ENCODE data around the gene DIAPH2.

The DIAPH2 gene

GRCh38 chrX:97527725-97528124 is 843.1 kb downstream of the DIAPH2 start:
- no peak for DNase-seq (ENCODE audit: low read depth)
- TF ChIP-seq CTCF (conservative IDR thresholded peaks at IDR 0.05; ENCODE audit: control insufficient read depth, insufficient read depth, low read depth, low read length): no peak
- no peak overlapping the region for H3K4me3 ChIP-seq (ENCODE audit: control insufficient read depth, low read depth, low read length)

- DNase-seq (ENCODE audit: low read depth): peak; percentile 7
These were observed 845.0 kb downstream of the DIAPH2 start for GRCh38 chrX:97529536-97530200.

GRCh38 chrX:97531825-97532224 is 847.2 kb downstream of the DIAPH2 start:
- no peak overlapping the region for H3K4me3 ChIP-seq (ENCODE audit: control insufficient read depth, low read depth, low read length)
- DNase-seq (ENCODE audit: low read depth): no peak
- TF ChIP-seq CTCF (conservative IDR thresholded peaks at IDR 0.05; ENCODE audit: control insufficient read depth, insufficient read depth, low read depth, low read length): no peak

More at GRCh38 chrX:97529536-97530200, 845.0 kb downstream of the DIAPH2 start:
- TF ChIP-seq CTCF (conservative IDR thresholded peaks at IDR 0.05; ENCODE audit: control insufficient read depth, insufficient read depth, low read depth, low read length): no peak
- H3K4me3 ChIP-seq (ENCODE audit: control insufficient read depth, low read depth, low read length): no peak overlapping the region

GRCh38 chrX:97538745-97539144 is 854.1 kb downstream of the DIAPH2 start:
- DNase-seq (ENCODE audit: low read depth): no peak
- no peak overlapping the region for H3K4me3 ChIP-seq (ENCODE audit: control insufficient read depth, low read depth, low read length)
- no peak for TF ChIP-seq CTCF (conservative IDR thresholded peaks at IDR 0.05; ENCODE audit: control insufficient read depth, insufficient read depth, low read depth, low read length)

GRCh38 chrX:97539970-97540519 is 855.4 kb downstream of the DIAPH2 start:
- DNase-seq (ENCODE audit: low read depth): no peak
- no peak for TF ChIP-seq CTCF (conservative IDR thresholded peaks at IDR 0.05; ENCODE audit: control insufficient read depth, insufficient read depth, low read depth, low read length)
- H3K4me3 ChIP-seq (ENCODE audit: control insufficient read depth, low read depth, low read length): no peak overlapping the region

GRCh38 chrX:97547877-97548578 is 863.4 kb downstream of the DIAPH2 start:
- peak; percentile 24 for DNase-seq (ENCODE audit: low read depth)
- no peak overlapping the region for H3K4me3 ChIP-seq (ENCODE audit: control insufficient read depth, low read depth, low read length)
- TF ChIP-seq CTCF (conservative IDR thresholded peaks at IDR 0.05; ENCODE audit: control insufficient read depth, insufficient read depth, low read depth, low read length): no peak
